Activated CD8-positive, alpha-beta memory T cell treated with anti-CD3 and anti-CD28 coated beads, Interleukin-2, amount 10 ng/mL, durations not matched to agents 7 days and 5 days (primary cell): ENCODE data around the gene RBBP8NL. TPM values are rescaled to one million over a fixed set of nuclear protein-coding genes. Genes with fewer than 3 reads are reported as not detected.
"Not testable (repeated sequence)": the region's sequence is repeated elsewhere in the genome, so short reads cannot be mapped to it uniquely, and the experiment has no call there.

Experiments used
- ATAC-seq: fragments of 150-1000 bp; cut with Tn5 transposase; one replicate; pipeline ENCODE4 v1.10.0; 2021; ENCODE audit warnings: moderate library complexity
- CTCF ChIA-PET: fragments of 350-600 bp; sonication (Branson Sonifier 250); formaldehyde crosslinking; loops from one replicate; lab custom pipeline; 2021; ENCODE audit warnings: antibody characterized with exemption; lab: Charles Lee
- DNase-seq: peaks from one replicate; pipeline ENCODE4 v3.0.0-alpha.2; 2020
- H3K27ac Mint-ChIP-seq: one replicate; pipeline ENCODE4 v1.8.0; 2021; ENCODE audit warnings: mild to moderate bottlenecking, mixed read lengths
- H3K27me3 Mint-ChIP-seq: one replicate; pipeline ENCODE4 v1.8.0; 2021; ENCODE audit warnings: mixed read lengths
- H3K36me3 Mint-ChIP-seq: one replicate; pipeline ENCODE4 v1.8.0; 2021; ENCODE audit warnings: mild to moderate bottlenecking, mixed read lengths
- H3K4me1 Mint-ChIP-seq: one replicate; pipeline ENCODE4 v1.8.0; 2021; ENCODE audit warnings: mixed read lengths
- H3K4me3 Mint-ChIP-seq: one replicate; pipeline ENCODE4 v1.8.0; 2021; ENCODE audit warnings: mild to moderate bottlenecking, moderate library complexity, mixed read lengths
- H3K9me3 Mint-ChIP-seq: one replicate; pipeline ENCODE4 v1.8.0; 2022; ENCODE audit warnings: low read depth, mixed read lengths
- total RNA-seq, 2 experiments: library from RNA; stranded (reverse); gene quantifications; one replicate each; pipeline ENCODE4 v1.2.3, GENCODE V29; 2021

Gene RBBP8NL
- total RNA-seq, 2 experiments from 2014 or later: not detected

DNA sequence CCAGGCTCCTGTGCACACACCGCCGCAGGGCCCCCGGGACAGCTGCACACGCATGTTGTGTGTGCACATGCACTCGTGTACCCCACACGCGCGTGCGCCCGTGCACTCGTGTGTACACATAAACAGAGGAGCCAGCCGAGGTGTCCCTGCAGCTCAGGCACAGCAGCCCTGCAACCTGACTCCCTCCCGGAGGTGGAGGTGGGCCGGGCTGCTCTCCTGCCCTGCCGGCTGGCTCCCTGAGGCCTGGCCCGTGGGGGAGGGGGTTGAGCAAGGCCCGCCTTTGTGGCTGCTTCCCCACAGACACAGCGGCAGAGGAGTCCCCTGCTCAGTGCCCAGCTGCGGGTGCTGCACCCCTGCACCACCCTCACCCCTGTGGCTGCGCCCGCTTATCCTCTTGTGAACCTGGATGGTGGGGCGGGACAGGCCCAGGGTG, 624 bp downstream of the RBBP8NL start:
- H3K4me1 Mint-ChIP-seq: no peaks in the 10 kb centered on the region

DNA sequence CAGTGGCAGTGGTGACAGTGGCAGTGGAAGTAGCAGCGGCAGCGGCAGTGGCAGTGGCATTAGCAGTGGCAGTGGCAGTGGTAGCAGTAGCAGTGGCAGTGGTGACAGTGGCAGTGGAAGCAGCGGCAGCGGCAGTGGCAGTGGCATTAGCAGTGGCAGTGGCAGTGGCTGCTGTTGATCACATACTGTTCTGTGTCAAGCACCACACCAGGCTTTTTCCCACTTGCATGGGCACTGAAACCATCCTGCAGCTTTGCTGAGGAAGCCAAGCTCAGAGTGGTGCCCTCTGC, 1.3 kb downstream of the RBBP8NL start:
- H3K4me1 Mint-ChIP-seq, CTCF ChIA-PET, H3K4me3 Mint-ChIP-seq, H3K27me3 Mint-ChIP-seq, H3K27ac Mint-ChIP-seq, ATAC-seq, H3K9me3 Mint-ChIP-seq, DNase-seq, H3K36me3 Mint-ChIP-seq: not testable (repeated sequence)

More for the DNA sequence above, 624 bp downstream of the RBBP8NL start:
- no peak overlapping the region for H3K27ac Mint-ChIP-seq
- H3K36me3 Mint-ChIP-seq: no peaks in the 10 kb centered on the region
- DNase-seq: no peak
- no peak overlapping the region for H3K4me3 Mint-ChIP-seq
- no peak for ATAC-seq
- CTCF ChIA-PET: no interaction called here
- H3K9me3 Mint-ChIP-seq: no peaks in the 10 kb centered on the region
- H3K27me3 Mint-ChIP-seq: no peaks in the 10 kb centered on the region

DNA sequence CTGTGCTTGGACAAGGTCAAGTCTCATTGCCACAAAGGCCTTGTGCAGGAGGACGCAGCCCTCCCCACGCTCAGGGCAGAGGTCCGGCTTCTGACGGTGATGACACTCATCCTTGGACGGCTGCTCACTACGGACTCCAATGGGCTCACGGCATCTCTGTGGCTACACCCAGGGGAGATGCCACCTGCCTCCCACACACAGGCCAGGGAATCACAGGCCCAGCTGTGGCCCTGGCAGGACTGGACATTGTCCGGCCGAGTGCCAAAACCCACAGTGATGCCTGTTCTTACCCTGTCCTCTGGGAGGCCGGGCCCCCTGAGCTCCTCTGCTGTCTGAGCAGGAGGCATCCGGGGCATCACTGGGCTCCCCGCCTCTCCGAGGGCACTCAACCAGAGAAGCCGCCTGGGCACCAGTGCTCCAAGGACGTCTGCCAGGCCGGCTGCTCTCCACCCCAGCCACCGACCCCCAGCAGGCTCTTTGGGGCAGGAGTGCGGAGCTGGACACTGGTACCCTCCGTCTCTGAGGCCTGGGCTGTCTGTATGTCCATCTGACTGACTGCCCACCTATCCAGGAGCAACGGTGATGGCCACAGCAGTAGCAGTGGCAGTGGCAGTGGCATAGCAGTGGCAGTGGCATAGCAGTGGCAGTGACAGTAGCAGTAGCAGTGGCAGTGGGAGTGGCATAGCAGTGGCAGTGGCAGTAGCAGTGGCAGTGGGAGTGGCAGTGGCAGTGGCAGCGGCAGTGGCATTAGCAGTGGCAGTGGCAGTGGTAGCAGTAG, 1.9 kb downstream of the RBBP8NL start:
- no peaks in the 10 kb centered on the region for H3K36me3 Mint-ChIP-seq
- no peaks in the 10 kb centered on the region for H3K27me3 Mint-ChIP-seq
- ATAC-seq (no peak), DNase-seq (no peak)
- no peaks in the 10 kb centered on the region for H3K9me3 Mint-ChIP-seq
- H3K4me3 Mint-ChIP-seq: no peak overlapping the region
- H3K4me1 Mint-ChIP-seq: no peaks in the 10 kb centered on the region
- no peak overlapping the region for H3K27ac Mint-ChIP-seq
- CTCF ChIA-PET: no interaction called here

DNA sequence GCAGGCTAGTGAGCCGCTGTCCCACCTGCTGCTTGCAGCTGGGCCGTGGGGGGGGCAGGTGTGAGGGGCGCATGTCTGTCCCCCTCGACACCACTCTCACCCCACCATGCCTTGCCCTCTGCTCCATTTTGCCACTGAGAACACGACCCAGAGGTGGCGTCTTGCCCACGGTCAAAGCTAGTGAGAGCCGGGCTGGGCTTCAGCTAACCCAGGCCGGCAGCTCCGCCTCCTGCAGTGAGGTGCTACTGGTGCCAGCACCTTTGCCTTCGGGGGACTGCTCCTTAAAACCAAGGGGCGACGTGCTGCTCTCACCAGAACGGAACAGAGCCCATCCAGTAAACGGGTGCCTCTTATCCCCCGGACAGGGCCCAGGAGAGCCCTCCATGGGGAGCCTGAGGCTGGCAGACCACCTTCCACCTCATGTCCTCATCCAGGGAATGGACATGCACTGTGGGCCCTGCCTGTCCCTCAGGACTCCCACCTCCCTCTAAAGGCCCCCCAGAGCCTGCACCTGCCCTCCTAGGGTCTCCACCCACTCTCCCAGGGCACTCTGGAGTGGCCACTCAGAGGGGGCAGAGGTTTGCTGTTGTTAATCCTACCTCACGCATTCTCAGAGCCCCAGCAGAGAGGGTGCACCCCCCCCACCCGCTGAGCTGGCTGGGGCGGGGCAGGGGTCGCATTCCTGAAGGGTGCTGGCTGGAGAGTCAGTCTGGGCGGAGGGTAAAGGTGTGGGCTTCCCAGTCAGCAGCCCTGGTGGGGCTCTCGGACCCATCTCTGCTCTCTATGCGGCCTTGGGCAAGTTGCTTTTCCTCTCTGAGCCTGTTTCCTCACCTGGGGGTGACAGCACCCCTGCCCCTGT, 2.9 kb downstream of the RBBP8NL start:
- H3K9me3 Mint-ChIP-seq: no peaks in the 10 kb centered on the region
- H3K27me3 Mint-ChIP-seq: no peaks in the 10 kb centered on the region
- no peak overlapping the region for H3K27ac Mint-ChIP-seq
- no peak for DNase-seq
- no peaks in the 10 kb centered on the region for H3K4me1 Mint-ChIP-seq
- no peak for ATAC-seq
- no peak overlapping the region for H3K4me3 Mint-ChIP-seq
- no peaks in the 10 kb centered on the region for H3K36me3 Mint-ChIP-seq
- CTCF ChIA-PET: interaction anchor here (1.9 kb wide), 1 partner anchor 14 kb away, joined by 5 read pairs; no protein-coding TSS in a partner anchor

DNA sequence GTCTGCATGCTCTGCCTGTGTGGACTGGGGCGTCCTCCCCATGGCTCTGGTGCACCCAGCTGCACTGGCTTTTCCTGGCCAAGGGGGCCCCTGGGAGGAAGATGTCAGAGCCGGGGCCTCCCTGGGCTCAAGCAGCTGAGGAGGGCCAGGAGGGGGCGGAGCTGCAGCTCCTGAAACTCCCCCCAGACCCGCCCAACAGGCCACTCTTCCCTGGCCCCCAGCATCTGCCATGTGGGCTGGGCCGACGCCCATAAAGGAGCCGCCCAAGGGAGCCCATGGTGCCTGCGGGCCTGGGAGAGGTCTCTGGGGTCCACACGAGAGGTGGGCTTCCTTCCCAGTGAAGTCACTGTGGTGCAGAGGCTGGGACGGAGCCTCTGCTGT, 4.0 kb downstream of the RBBP8NL start:
- no peak overlapping the region for H3K27ac Mint-ChIP-seq
- ATAC-seq (no peak), DNase-seq (no peak)
- no peak overlapping the region for H3K4me3 Mint-ChIP-seq
- H3K36me3 Mint-ChIP-seq: no peaks in the 10 kb centered on the region
- H3K4me1 Mint-ChIP-seq: no peaks in the 10 kb centered on the region
- H3K27me3 Mint-ChIP-seq: no peaks in the 10 kb centered on the region
- CTCF ChIA-PET: interaction anchor here (1.9 kb wide), 1 partner anchor 13 kb away, joined by 5 read pairs; no protein-coding TSS in a partner anchor
- H3K9me3 Mint-ChIP-seq: no peaks in the 10 kb centered on the region

DNA sequence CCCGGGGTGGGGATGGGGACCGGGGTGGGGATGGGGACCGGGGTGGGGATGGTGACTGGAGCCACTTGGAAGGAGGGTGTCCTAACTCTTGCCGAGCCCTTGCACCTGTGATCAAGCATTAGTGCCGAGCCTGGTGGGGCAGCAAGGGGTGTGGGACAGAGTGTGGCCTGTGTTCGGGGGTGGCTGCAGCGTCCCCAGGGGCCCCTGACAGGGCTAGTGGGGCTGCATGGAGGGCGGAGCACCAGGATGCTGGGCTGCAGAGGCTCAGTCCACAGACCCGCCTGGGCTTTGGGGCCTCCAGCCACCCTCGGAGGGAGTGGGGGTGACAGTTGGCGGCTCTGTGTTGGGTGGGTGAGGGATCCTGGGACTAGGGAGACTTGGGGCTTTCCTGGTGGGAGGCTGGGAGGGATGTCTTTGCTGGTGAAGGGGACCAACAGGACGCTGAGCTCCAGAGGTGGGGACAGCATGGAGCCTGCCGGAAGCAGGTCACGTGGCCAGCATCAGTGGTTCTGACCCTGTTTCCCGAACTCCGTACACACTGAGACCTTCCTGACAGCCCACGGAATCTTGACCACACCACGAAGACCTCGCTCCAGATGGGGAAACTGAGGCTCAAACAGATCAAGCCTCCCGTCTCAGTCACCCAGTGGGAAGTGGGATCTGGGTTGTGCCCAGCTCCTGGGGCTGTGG, 4.6 kb downstream of the RBBP8NL start:
- DNase-seq: no peak
- no peak overlapping the region for H3K4me3 Mint-ChIP-seq

DNA sequence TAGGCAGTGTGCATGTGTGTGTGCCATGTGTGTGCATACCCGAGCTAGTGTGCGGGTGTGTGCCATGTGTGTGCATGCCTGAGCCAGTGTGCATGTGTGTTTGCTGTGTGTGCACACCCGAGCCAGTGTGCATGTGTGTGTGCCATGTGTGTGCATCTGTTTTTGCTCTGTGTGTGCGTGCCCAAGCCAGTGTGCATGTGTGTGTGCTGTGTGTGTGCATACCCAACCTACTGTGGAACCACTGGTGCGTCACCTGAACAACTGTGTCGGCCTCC, 5.7 kb downstream of the RBBP8NL start:
- CTCF ChIA-PET: no interaction called here
- ATAC-seq (no peak), DNase-seq (no peak)
- Mint-ChIP-seq H3K4me1 (no peaks in the 10 kb centered on the region), H3K9me3 (no peaks in the 10 kb centered on the region), H3K36me3 (no peaks in the 10 kb centered on the region), H3K27me3 (no peaks in the 10 kb centered on the region), H3K4me3 (no peak overlapping the region), H3K27ac (no peak overlapping the region)

More for the DNA sequence above, 4.6 kb downstream of the RBBP8NL start:
- Mint-ChIP-seq H3K27me3 (no peaks in the 10 kb centered on the region), H3K27ac (no peak overlapping the region), H3K36me3 (no peaks in the 10 kb centered on the region), H3K9me3 (no peaks in the 10 kb centered on the region), H3K4me1 (no peaks in the 10 kb centered on the region)
- CTCF ChIA-PET: interaction anchor here (1.9 kb wide), 1 partner anchor 13 kb away, joined by 5 read pairs; no protein-coding TSS in a partner anchor
- no peak for ATAC-seq

DNA sequence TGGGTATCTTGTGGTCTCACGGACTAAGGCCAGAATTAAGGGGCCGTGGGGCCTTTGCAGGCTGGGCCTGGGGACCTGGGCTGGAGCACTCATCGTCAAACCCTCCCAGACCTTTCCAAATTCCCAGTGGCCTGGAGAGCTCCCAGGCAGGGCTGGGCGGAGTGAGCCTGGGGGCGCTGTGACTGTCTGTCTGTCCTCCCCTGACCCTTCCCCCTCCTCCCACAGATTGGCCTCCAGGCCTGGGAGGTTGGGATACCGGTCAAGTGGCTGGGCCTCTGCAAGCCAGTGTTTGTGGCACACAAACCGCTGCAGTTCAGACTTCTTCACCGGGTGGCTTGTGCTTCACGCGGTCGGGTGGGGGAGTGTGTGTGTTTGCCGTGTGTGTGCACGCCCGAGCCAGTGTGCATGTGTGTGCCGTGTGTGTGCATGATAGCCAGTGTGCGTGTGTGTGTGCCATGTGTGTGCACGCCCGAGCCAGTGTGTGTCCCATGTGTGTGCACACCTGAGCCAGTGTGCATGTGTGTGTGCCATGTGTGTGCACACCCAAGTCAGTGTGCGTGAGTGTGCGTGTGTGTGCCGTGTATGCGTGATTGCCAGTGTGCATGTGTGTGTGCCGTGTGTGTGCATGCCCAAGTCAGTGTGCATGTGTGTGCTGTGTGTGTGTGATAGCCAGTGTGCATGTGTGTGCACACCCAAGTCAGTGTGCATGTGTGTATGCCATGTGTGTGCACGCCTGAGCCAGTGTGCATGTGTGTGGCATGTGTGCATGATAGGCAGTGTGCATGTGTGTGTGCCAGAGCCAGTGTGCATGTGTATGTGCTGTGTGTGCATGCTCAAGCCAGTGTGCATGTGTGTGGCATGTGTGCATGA, 6.3 kb downstream of the RBBP8NL start:
- ATAC-seq (no peak), DNase-seq (no peak)
- H3K9me3 Mint-ChIP-seq: no peaks in the 10 kb centered on the region
- CTCF ChIA-PET: no interaction called here
- H3K4me1 Mint-ChIP-seq: no peaks in the 10 kb centered on the region
- H3K36me3 Mint-ChIP-seq: no peaks in the 10 kb centered on the region
- no peaks in the 10 kb centered on the region for H3K27me3 Mint-ChIP-seq
- no peak overlapping the region for H3K27ac Mint-ChIP-seq
- no peak overlapping the region for H3K4me3 Mint-ChIP-seq

DNA sequence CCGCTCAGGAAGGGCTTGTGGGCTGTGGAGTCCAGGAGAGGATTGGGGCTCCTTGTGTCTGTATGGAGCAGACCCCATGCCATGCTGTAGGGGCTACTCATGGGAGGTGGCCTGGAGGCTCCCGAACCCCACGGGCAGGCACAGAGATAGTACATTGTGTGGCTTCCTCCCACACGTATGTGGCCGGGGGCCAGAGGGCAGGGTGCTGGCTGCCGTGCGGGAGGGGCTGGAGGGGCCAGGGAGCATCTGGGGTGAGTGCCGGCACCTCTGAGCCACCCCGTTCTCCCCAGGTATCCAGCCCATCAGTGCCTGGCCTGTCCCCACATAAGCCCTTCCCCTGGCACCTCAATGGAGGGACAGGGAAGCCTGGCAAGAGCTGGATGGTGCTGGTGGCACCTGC, 7.6 kb downstream of the RBBP8NL start:
- no peaks in the 10 kb centered on the region for H3K4me1 Mint-ChIP-seq
- CTCF ChIA-PET: no interaction called here
- H3K9me3 Mint-ChIP-seq: no peaks in the 10 kb centered on the region
- no peak overlapping the region for H3K27ac Mint-ChIP-seq
- H3K27me3 Mint-ChIP-seq: no peaks in the 10 kb centered on the region
- no peaks in the 10 kb centered on the region for H3K36me3 Mint-ChIP-seq
- no peak for DNase-seq
- H3K4me3 Mint-ChIP-seq: no peak overlapping the region
- no peak for ATAC-seq

DNA sequence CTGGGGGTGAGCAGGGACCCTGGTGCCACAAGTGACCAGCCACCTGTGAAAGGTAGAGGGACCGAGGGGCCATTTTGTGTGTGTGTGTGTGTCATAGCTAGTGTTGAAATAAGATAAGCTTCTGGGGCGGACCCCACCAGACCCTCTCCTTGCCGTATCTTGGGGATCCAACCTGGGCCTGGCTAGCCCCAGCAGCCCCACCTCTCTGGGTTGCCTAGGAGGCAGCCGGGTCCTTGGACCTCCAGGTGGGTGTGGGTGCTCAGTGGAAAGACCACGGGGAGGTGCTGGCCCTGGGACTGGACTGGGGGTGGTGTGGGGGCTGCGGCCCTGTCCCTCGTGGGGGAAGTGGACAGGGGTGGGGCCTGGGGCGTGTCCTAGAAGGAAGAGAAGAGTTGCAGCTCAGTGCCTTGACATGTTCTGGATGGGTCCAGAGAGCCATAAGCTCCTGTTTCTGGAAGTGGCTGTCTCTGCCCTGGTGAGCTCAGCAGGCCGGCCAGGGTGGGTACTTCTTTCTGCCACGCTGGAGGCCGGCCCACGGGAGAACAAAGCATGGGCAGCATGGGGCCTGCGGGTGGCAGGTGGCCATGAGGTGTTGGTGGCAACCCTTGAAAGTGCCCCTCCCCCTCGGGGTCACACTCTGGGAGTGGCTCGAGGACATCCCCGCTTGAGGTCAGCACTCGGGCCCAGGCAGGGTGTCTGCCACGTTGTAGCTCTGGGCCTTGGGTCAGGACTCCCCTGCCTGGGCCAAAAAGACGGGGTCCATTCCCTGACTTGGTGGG, 8.4 kb downstream of the RBBP8NL start:
- Mint-ChIP-seq H3K9me3 (no peaks in the 10 kb centered on the region), H3K27me3 (no peaks in the 10 kb centered on the region), H3K27ac (no peak overlapping the region)

DNA sequence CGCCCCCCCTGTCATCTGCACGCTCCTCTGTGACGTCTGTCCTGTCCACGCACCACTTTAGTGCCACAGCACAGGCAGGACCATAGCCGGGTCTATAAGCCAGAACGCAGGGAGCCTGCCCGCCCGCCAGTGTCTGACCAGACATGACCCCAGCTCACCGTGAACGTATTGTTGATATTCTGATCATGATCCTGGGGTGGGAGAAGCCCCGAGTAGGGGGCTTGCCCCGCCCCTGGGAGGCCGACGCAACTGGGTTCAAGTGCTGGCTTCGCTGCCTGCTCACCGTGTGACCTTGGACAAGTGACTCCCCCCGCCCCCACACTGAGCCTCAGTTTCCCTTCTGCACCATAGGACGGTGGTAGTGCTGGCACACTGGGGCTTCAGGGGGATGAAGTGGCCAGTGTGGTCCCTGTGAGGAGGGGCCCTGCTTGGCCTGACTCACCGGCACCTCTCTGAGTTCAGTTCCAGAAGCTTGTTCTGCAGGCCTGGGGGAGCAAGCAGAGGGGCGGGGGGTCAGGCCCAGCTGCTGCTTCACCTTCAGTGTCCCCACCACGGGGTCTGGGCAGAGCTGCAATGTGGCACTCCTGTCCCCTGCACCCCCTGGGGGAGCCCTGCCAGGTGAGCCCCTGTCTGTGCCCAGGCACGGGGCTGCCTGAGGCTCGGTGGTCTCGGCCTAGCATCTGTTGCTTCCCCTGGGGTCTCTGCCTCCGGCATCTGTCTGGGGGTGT, 9.2 kb downstream of the RBBP8NL start:
- H3K27me3 Mint-ChIP-seq: no peaks in the 10 kb centered on the region
- CTCF ChIA-PET: interaction anchor here (0.6 kb wide), 1 partner anchor 8 kb away, joined by 4 read pairs; no protein-coding TSS in a partner anchor
- DNase-seq (no peak), ATAC-seq (no peak)
- no peaks in the 10 kb centered on the region for H3K4me1 Mint-ChIP-seq
- H3K36me3 Mint-ChIP-seq: no peaks in the 10 kb centered on the region
- H3K27ac Mint-ChIP-seq: no peak overlapping the region
- no peaks in the 10 kb centered on the region for H3K9me3 Mint-ChIP-seq
- H3K4me3 Mint-ChIP-seq: no peak overlapping the region

More for the DNA sequence above, 8.4 kb downstream of the RBBP8NL start:
- Mint-ChIP-seq H3K36me3 (no peaks in the 10 kb centered on the region), H3K4me1 (no peaks in the 10 kb centered on the region), H3K4me3 (no peak overlapping the region)
- ATAC-seq (no peak), DNase-seq (no peak)
- CTCF ChIA-PET: interaction anchor here (0.6 kb wide), 1 partner anchor 9 kb away, joined by 4 read pairs; no protein-coding TSS in a partner anchor
